HTERT RPE-1 (cell line): ENCODE data around the gene GRIFIN.
"Not testable (repeated sequence)": the region's sequence is repeated elsewhere in the genome, so short reads cannot be mapped to it uniquely, and the experiment has no call there.

Experiments used
- in situ Hi-C: fragments of 300-500 bp; cut with MboI; formaldehyde crosslinking; loops from 4 replicates; pipeline ENCODE4 v1.14.3; 2020; ENCODE audit warnings: low sequenced_read_pairs

GRIFIN gene

GRCh38 chr7:2461268-2462026, 14.8 kb downstream of the GRIFIN start:
- in situ Hi-C loops, result no loop called here

GRCh38 chr7:2460641-2461040, 15.6 kb downstream of the GRIFIN start:
- in situ Hi-C loops, result no loop called here

- in situ Hi-C loops, result no loop called here
Measured at GRCh38 chr7:2460188-2460587, 16.0 kb downstream of the GRIFIN start.

GRCh38 chr7:2459674-2460073, 16.5 kb downstream of the GRIFIN start:
- in situ Hi-C loops, result no loop called here

- in situ Hi-C loops, result not testable (repeated sequence)
Measured at GRCh38 chr7:2453849-2454248, 22.3 kb downstream of the GRIFIN start.

- in situ Hi-C loops, result no loop called here
Measured at GRCh38 chr7:2452643-2453270, 23.4 kb downstream of the GRIFIN start.

- in situ Hi-C loops, result no loop called here
Measured at GRCh38 chr7:2452074-2452507, 24.1 kb downstream of the GRIFIN start.

- in situ Hi-C loops, result no loop called here
Measured at GRCh38 chr7:2451171-2452073, 24.8 kb downstream of the GRIFIN start.

GRCh38 chr7:2450198-2451107, 25.7 kb downstream of the GRIFIN start:
- in situ Hi-C loops, result no loop called here

- in situ Hi-C loops, result no loop called here
Measured at GRCh38 chr7:2446676-2447075, 29.5 kb downstream of the GRIFIN start.

GRCh38 chr7:2445898-2446555, 30.2 kb downstream of the GRIFIN start:
- in situ Hi-C loops, result no loop called here

- in situ Hi-C loops, result no loop called here
Measured at GRCh38 chr7:2445047-2445446, 31.2 kb downstream of the GRIFIN start.

GRCh38 chr7:2444476-2444875, 31.7 kb downstream of the GRIFIN start:
- in situ Hi-C loops, result no loop called here

- in situ Hi-C loops, result no loop called here
Measured at GRCh38 chr7:2443491-2443890, 32.7 kb downstream of the GRIFIN start.

GRCh38 chr7:2441430-2442058, 34.7 kb downstream of the GRIFIN start:
- in situ Hi-C loops, result no loop called here

- in situ Hi-C loops, result no loop called here
Measured at GRCh38 chr7:2440608-2441245, 35.5 kb downstream of the GRIFIN start.

- in situ Hi-C loops, result no loop called here
Measured at GRCh38 chr7:2438775-2439174, 37.4 kb downstream of the GRIFIN start.

GRCh38 chr7:2438186-2438585, 38.0 kb downstream of the GRIFIN start:
- in situ Hi-C loops, result no loop called here

- in situ Hi-C loops, result no loop called here
Measured at GRCh38 chr7:2437537-2438148, 38.6 kb downstream of the GRIFIN start.
